Measurements from ENCODE around the gene LRMDA.

LRMDA gene

GRCh38 chr10:76080451-76080850 is 649.0 kb downstream of the LRMDA start:
- no peak overlapping the region for H3K27ac ChIP-seq (ENCODE audit: low read depth, low read length)
- no peak overlapping the region for H3K4me3 ChIP-seq (ENCODE audit: insufficient read depth, low read length, poor library complexity, severe bottlenecking)
- H3K9ac ChIP-seq (ENCODE audit: low read length) = no peak overlapping the region
- H3K9me2 ChIP-seq (replicated peaks; ENCODE audit: insufficient read depth, low read length) = no peaks in the 10 kb centered on the region
- H3K4me2 ChIP-seq (ENCODE audit: low read depth, low read length, poor library complexity, severe bottlenecking) = no peak overlapping the region
- no peak for TF ChIP-seq EZH2phosphoT487 (conservative IDR thresholded peaks at IDR 0.05; ENCODE audit: low read length)
- no peak for TF ChIP-seq CTCF (IDR thresholded peaks at IDR 0.05; ENCODE audit: insufficient read depth, low read length, poor library complexity, severe bottlenecking)
- H2AFZ ChIP-seq (ENCODE audit: low read depth, low read length, severe bottlenecking) = no peak overlapping the region
- H3F3A ChIP-seq (ENCODE audit: insufficient read depth) = no peaks in the 10 kb centered on the region
- H4K20me1 ChIP-seq (ENCODE audit: low read depth, low read length) = no peaks in the 10 kb centered on the region
- H3K9me3 ChIP-seq (ENCODE audit: insufficient read depth, low read length) = no peaks in the 10 kb centered on the region
- H3K79me2 ChIP-seq (ENCODE audit: insufficient read depth, low read length) = no peaks in the 10 kb centered on the region
- H3K36me3 ChIP-seq (ENCODE audit: low read length) = no peaks in the 10 kb centered on the region
- no peaks in the 10 kb centered on the region for H3K27me3 ChIP-seq (ENCODE audit: low read length)

- no peak overlapping the region for H3K27ac ChIP-seq (ENCODE audit: low read depth, low read length)
- H3K9ac ChIP-seq (ENCODE audit: low read length) = no peak overlapping the region
- no peak for TF ChIP-seq EZH2phosphoT487 (conservative IDR thresholded peaks at IDR 0.05; ENCODE audit: low read length)
- no peak for TF ChIP-seq CTCF (IDR thresholded peaks at IDR 0.05; ENCODE audit: insufficient read depth, low read length, poor library complexity, severe bottlenecking)
- no peaks in the 10 kb centered on the region for H3K79me2 ChIP-seq (ENCODE audit: insufficient read depth, low read length)
- no peaks in the 10 kb centered on the region for H3K36me3 ChIP-seq (ENCODE audit: low read length)
- H3K4me2 ChIP-seq (ENCODE audit: low read depth, low read length, poor library complexity, severe bottlenecking) = no peak overlapping the region
- no peak overlapping the region for H3K4me3 ChIP-seq (ENCODE audit: insufficient read depth, low read length, poor library complexity, severe bottlenecking)
- no peaks in the 10 kb centered on the region for H3F3A ChIP-seq (ENCODE audit: insufficient read depth)
- H2AFZ ChIP-seq (ENCODE audit: low read depth, low read length, severe bottlenecking) = no peak overlapping the region
- H4K20me1 ChIP-seq (ENCODE audit: low read depth, low read length) = no peaks in the 10 kb centered on the region
- no peaks in the 10 kb centered on the region for H3K9me3 ChIP-seq (ENCODE audit: insufficient read depth, low read length)
- no peaks in the 10 kb centered on the region for H3K27me3 ChIP-seq (ENCODE audit: low read length)
- no peaks in the 10 kb centered on the region for H3K9me2 ChIP-seq (replicated peaks; ENCODE audit: insufficient read depth, low read length)
These were observed 649.6 kb downstream of the LRMDA start for GRCh38 chr10:76080991-76081390.

GRCh38 chr10:76082232-76082631 is 650.8 kb downstream of the LRMDA start:
- Histone ChIP-seq H3K79me2 (ENCODE audit: insufficient read depth, low read length) (no peaks in the 10 kb centered on the region), H3K4me2 (ENCODE audit: low read depth, low read length, poor library complexity, severe bottlenecking) (no peak overlapping the region), H2AFZ (ENCODE audit: low read depth, low read length, severe bottlenecking) (no peak overlapping the region), H3K9me3 (ENCODE audit: insufficient read depth, low read length) (no peaks in the 10 kb centered on the region), H4K20me1 (ENCODE audit: low read depth, low read length) (no peaks in the 10 kb centered on the region), H3K36me3 (ENCODE audit: low read length) (no peaks in the 10 kb centered on the region), H3K9ac (ENCODE audit: low read length) (no peak overlapping the region), H3K27ac (ENCODE audit: low read depth, low read length) (no peak overlapping the region), H3K27me3 (ENCODE audit: low read length) (no peaks in the 10 kb centered on the region), H3K9me2 (replicated peaks; ENCODE audit: insufficient read depth, low read length) (no peaks in the 10 kb centered on the region), H3F3A (ENCODE audit: insufficient read depth) (no peaks in the 10 kb centered on the region), H3K4me3 (ENCODE audit: insufficient read depth, low read length, poor library complexity, severe bottlenecking) (no peak overlapping the region)
- TF ChIP-seq EZH2phosphoT487 (conservative IDR thresholded peaks at IDR 0.05; ENCODE audit: low read length) (no peak), CTCF (IDR thresholded peaks at IDR 0.05; ENCODE audit: insufficient read depth, low read length, poor library complexity, severe bottlenecking) (no peak)

All from SU-DHL-6 (cell line).